ENCODE results near the gene UBASH3B. TPM values are rescaled to one million over a fixed set of nuclear protein-coding genes. Genes with fewer than 3 reads are reported as not detected.

The UBASH3B gene
- total and polyA plus RNA-seq, 2 of the 13 experiments (the other 11 are each of a cell fraction or from before 2014, with no cell fraction given): 4.4 to 7.6 TPM

GRCh38 chr11:122676638-122677037 is 21.1 kb downstream of the UBASH3B start (continued):
- TF ChIP-seq DZIP1 (CRISPR knock-in tag; IDR thresholded peaks at IDR 0.05) (no peak), MAX (IDR thresholded peaks at IDR 0.05) (0 out of 2 replicates have a peak, but pooled peaks have one; percentile 13), MYPOP (CRISPR knock-in tag; IDR thresholded peaks at IDR 0.05) (no peak), ZNF747 (CRISPR knock-in tag; IDR thresholded peaks at IDR 0.05; ENCODE audit: borderline replicate concordance) (no peak), HNRNPLL (IDR thresholded peaks at IDR 0.05; ENCODE audit: low read depth, low read length, poor library complexity, severe bottlenecking) (no peak), ATF3 (CRISPR knock-in tag; IDR thresholded peaks at IDR 0.05) (peak; percentile 43; the same call in 1 of the 2 replicates), CERS6 (CRISPR knock-in tag; IDR thresholded peaks at IDR 0.05) (no peak), ZNF598 (CRISPR knock-in tag; IDR thresholded peaks at IDR 0.05; ENCODE audit: borderline replicate concordance) (no peak), RXRB (CRISPR knock-in tag; IDR thresholded peaks at IDR 0.05; ENCODE audit: borderline replicate concordance) (peak; percentile 32; the same call in 1 of the 2 replicates), ZNF800 (CRISPR knock-in tag; IDR thresholded peaks at IDR 0.05) (no peak), MEIS2 (CRISPR knock-in tag; IDR thresholded peaks at IDR 0.05) (peak; percentile 40; the same call in 1 of the 2 replicates), ZNF142 (CRISPR knock-in tag; IDR thresholded peaks at IDR 0.05) (no peak), PCBP1 (IDR thresholded peaks at IDR 0.05; ENCODE audit: borderline replicate concordance, low read depth, low read length) (no peak)

Data from HepG2 (cell line).